ENCODE measurements around the gene TRIP6.
"Not testable (repeated sequence)": the region's sequence is repeated elsewhere in the genome, so short reads cannot be mapped to it uniquely, and the experiment has no call there.

The TRIP6 gene

GRCh38 chr7:100897772-100898454 lies 30.7 kb downstream of the TRIP6 start:
- in situ Hi-C loops (cut with HindIII; ENCODE audit: low sequenced_read_pairs): no loop called here
- DNase-seq (ENCODE audit: low read depth): no peak
- H3K4me3 ChIP-seq (ENCODE audit: low read depth, low read length): no peak overlapping the region
- no peak for TF ChIP-seq CTCF (IDR thresholded peaks at IDR 0.05; ENCODE audit: low read depth, low read length, missing control alignments)

GRCh38 chr7:100899432-100899831 lies 32.2 kb downstream of the TRIP6 start:
- TF ChIP-seq CTCF (IDR thresholded peaks at IDR 0.05; ENCODE audit: low read depth, low read length, missing control alignments): no peak
- H3K4me3 ChIP-seq (ENCODE audit: low read depth, low read length): no peak overlapping the region
- no peak for DNase-seq (ENCODE audit: low read depth)
- in situ Hi-C loops (cut with HindIII; ENCODE audit: low sequenced_read_pairs): no loop called here

- in situ Hi-C loops (cut with HindIII; ENCODE audit: low sequenced_read_pairs): no loop called here
- no peak for TF ChIP-seq CTCF (IDR thresholded peaks at IDR 0.05; ENCODE audit: low read depth, low read length, missing control alignments)
- DNase-seq (ENCODE audit: low read depth): no peak
- no peak overlapping the region for H3K4me3 ChIP-seq (ENCODE audit: low read depth, low read length)
Observed at GRCh38 chr7:100900978-100901377, 33.8 kb downstream of the TRIP6 start.

- no peak for DNase-seq (ENCODE audit: low read depth)
- no peak overlapping the region for H3K4me3 ChIP-seq (ENCODE audit: low read depth, low read length)
- in situ Hi-C loops (cut with HindIII; ENCODE audit: low sequenced_read_pairs): no loop called here
- TF ChIP-seq CTCF (IDR thresholded peaks at IDR 0.05; ENCODE audit: low read depth, low read length, missing control alignments): no peak
Observed at GRCh38 chr7:100901921-100902332, 34.7 kb downstream of the TRIP6 start.

GRCh38 chr7:100902638-100903037 lies 35.5 kb downstream of the TRIP6 start:
- in situ Hi-C loops (cut with HindIII; ENCODE audit: low sequenced_read_pairs): no loop called here
- H3K4me3 ChIP-seq (ENCODE audit: low read depth, low read length): no peak overlapping the region
- DNase-seq (ENCODE audit: low read depth): no peak
- TF ChIP-seq CTCF (IDR thresholded peaks at IDR 0.05; ENCODE audit: low read depth, low read length, missing control alignments): no peak

DNA sequence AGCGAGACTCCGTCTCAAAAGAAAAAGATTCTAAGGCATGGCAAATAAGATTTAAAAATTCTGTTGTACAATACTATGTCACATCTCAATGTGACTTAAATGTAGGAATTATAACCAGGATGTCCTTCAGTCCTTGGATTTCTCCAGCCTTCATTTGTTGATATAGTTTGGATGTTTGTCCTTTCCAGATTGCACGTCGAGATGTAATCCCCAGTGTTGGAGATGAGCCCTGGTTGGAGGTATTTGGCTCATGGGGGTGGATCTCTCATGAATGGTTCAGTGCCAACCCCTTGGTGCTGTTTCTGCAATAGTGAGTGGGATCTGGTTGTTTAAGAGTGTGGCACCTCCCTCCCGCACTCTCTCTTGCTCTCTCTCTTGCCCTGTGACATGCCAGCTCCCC lies 41.3 kb downstream of the TRIP6 start:
- in situ Hi-C loops (cut with HindIII; ENCODE audit: low sequenced_read_pairs): no loop called here
- no peak for DNase-seq (ENCODE audit: low read depth)
- no peak overlapping the region for H3K4me3 ChIP-seq (ENCODE audit: low read depth, low read length)
- TF ChIP-seq CTCF (IDR thresholded peaks at IDR 0.05; ENCODE audit: low read depth, low read length, missing control alignments): no peak

GRCh38 chr7:100910443-100910842 lies 43.3 kb downstream of the TRIP6 start:
- DNase-seq (ENCODE audit: low read depth); H3K4me3 ChIP-seq (ENCODE audit: low read depth, low read length); in situ Hi-C loops (cut with HindIII; ENCODE audit: low sequenced_read_pairs): not testable (repeated sequence)

All from astrocyte of the cerebellum (primary cell).